GM10847 (cell line): ENCODE results near the gene COQ3.

Source experiments
- POLR2A ChIP-seq: IDR thresholded peaks from 2 replicates; pipeline ENCODE4 v1.6.1; 2011; ENCODE audit not compliant: insufficient read length; ENCODE audit errors: extremely low read depth

COQ3 gene

GRCh38 chr6:99412065-99412464 is 18.1 kb upstream of the COQ3 start:
- TF ChIP-seq POLR2A = no peak

- no peak for TF ChIP-seq POLR2A
Observed at GRCh38 chr6:99409672-99410071, 15.7 kb upstream of the COQ3 start.

GRCh38 chr6:99407076-99407475 is 13.1 kb upstream of the COQ3 start:
- TF ChIP-seq POLR2A = no peak

- TF ChIP-seq POLR2A = no peak
Observed at GRCh38 chr6:99402448-99402847, 8.5 kb upstream of the COQ3 start.

- TF ChIP-seq POLR2A = no peak
Observed at GRCh38 chr6:99397287-99397686, 3.3 kb upstream of the COQ3 start.

- TF ChIP-seq POLR2A = no peak
Observed at GRCh38 chr6:99393366-99393697, 663 bp downstream of the COQ3 start.

GRCh38 chr6:99390896-99391295 is 3.1 kb downstream of the COQ3 start:
- TF ChIP-seq POLR2A = no peak

GRCh38 chr6:99384507-99384906 is 9.5 kb downstream of the COQ3 start:
- TF ChIP-seq POLR2A = no peak

- no peak for TF ChIP-seq POLR2A
Observed at GRCh38 chr6:99378636-99379035, 15.4 kb downstream of the COQ3 start.

GRCh38 chr6:99369533-99369932 is 24.5 kb downstream of the COQ3 start:
- TF ChIP-seq POLR2A = no peak

GRCh38 chr6:99366852-99367251 is 27.1 kb downstream of the COQ3 start:
- no peak for TF ChIP-seq POLR2A

- no peak for TF ChIP-seq POLR2A
Observed at GRCh38 chr6:99364026-99364425, 30.0 kb downstream of the COQ3 start.

GRCh38 chr6:99362678-99363268 is 31.2 kb downstream of the COQ3 start:
- TF ChIP-seq POLR2A = no peak

- no peak for TF ChIP-seq POLR2A
Observed at GRCh38 chr6:99359800-99360199, 34.2 kb downstream of the COQ3 start.

- no peak for TF ChIP-seq POLR2A
Observed at GRCh38 chr6:99356641-99357040, 37.4 kb downstream of the COQ3 start.

GRCh38 chr6:99354983-99355382 is 39.0 kb downstream of the COQ3 start:
- no peak for TF ChIP-seq POLR2A

- TF ChIP-seq POLR2A = no peak
Observed at GRCh38 chr6:99353126-99353525, 40.9 kb downstream of the COQ3 start.

GRCh38 chr6:99350573-99350972 is 43.4 kb downstream of the COQ3 start:
- no peak for TF ChIP-seq POLR2A
